WTC11 (cell line): ENCODE results near the gene STRN. TPM values are rescaled to one million over a fixed set of nuclear protein-coding genes. Genes with fewer than 3 reads are reported as not detected.
A peak's percentile ranks its signal among the peaks of the same experiment; 100 is the strongest.

Source experiments
- ATAC-seq: fragments of 200-7000 bp; cut with Tn5 transposase; 2 replicates; pipeline ENCODE4 v1.10.0; 2021; ENCODE audit warnings: mild to moderate bottlenecking, moderate library complexity
- Bru-seq: library from RNA; stranded (reverse); fragments of 400-500 nt; gene quantifications from one replicate; lab custom pipeline; 2021; lab: Mats Ljungman, UMichigan
- CTCF ChIA-PET: fragments of 300-600 bp; sonication (Branson Sonifier 250); formaldehyde crosslinking; loops from one replicate; lab custom pipeline; 2021; ENCODE audit warnings: antibody characterized with exemption; lab: Charles Lee
- POLR2A ChIA-PET: fragments of 350-600 bp; sonication (Branson Sonifier 250); formaldehyde crosslinking; loops from one replicate; lab custom pipeline; 2021; ENCODE audit warnings: antibody characterized with exemption; lab: Charles Lee
- DNase-seq: peaks from one replicate; pipeline ENCODE4 v3.0.0; 2021; ENCODE audit warnings: low spot score
- H3K27ac Mint-ChIP-seq: 2 replicates; pipeline ENCODE4 v1.8.0; 2021; ENCODE audit warnings: mixed read lengths
- H3K27me3 Mint-ChIP-seq: 2 replicates; pipeline ENCODE4 v1.8.0; 2021; ENCODE audit warnings: low read depth, mild to moderate bottlenecking, moderate library complexity, mixed read lengths
- H3K36me3 Mint-ChIP-seq: 2 replicates; pipeline ENCODE4 v1.8.0; 2021; ENCODE audit warnings: mixed read lengths
- H3K4me1 Mint-ChIP-seq: 2 replicates; pipeline ENCODE4 v1.8.0; 2022; ENCODE audit warnings: mixed read lengths
- H3K4me3 Mint-ChIP-seq: 2 replicates; pipeline ENCODE4 v1.8.0; 2021; ENCODE audit warnings: mild to moderate bottlenecking, moderate library complexity, mixed read lengths
- H3K9me3 Mint-ChIP-seq: 2 replicates; pipeline ENCODE4 v1.8.0; 2021; ENCODE audit warnings: mixed read lengths
- CREM ChIP-seq: sonication (generic); formaldehyde crosslinking; IDR thresholded peaks from 2 replicates; pipeline ENCODE4 v1.8.1; 2022; ENCODE audit warnings: mild to moderate bottlenecking, missing genetic modification reagents, moderate library complexity
- E2F4 ChIP-seq: sonication (generic); formaldehyde crosslinking; IDR thresholded peaks from 2 replicates; pipeline ENCODE4 v1.8.1; 2022; ENCODE audit warnings: low read depth, mild to moderate bottlenecking, moderate library complexity, missing genetic modification reagents, borderline replicate concordance
- E2F5 ChIP-seq: sonication (generic); formaldehyde crosslinking; IDR thresholded peaks from 2 replicates; pipeline ENCODE4 v1.8.1; 2022; ENCODE audit warnings: mild to moderate bottlenecking, moderate library complexity, missing genetic modification reagents
- ETV6 ChIP-seq: sonication (generic); formaldehyde crosslinking; IDR thresholded peaks from 2 replicates; pipeline ENCODE4 v1.8.1; 2022; ENCODE audit warnings: mild to moderate bottlenecking, missing genetic modification reagents
- FOXP1 ChIP-seq: sonication (generic); formaldehyde crosslinking; IDR thresholded peaks from 2 replicates; pipeline ENCODE4 v1.8.0; 2022; ENCODE audit warnings: missing genetic modification reagents, mild to moderate bottlenecking, moderate library complexity, borderline replicate concordance
- GABPB1 ChIP-seq: sonication (generic); formaldehyde crosslinking; IDR thresholded peaks from 2 replicates; pipeline ENCODE4 v1.8.1; 2023; ENCODE audit warnings: mild to moderate bottlenecking, missing genetic modification reagents
- HMGXB4 ChIP-seq: sonication (generic); formaldehyde crosslinking; IDR thresholded peaks from 2 replicates; pipeline ENCODE4 v1.8.1; 2023; ENCODE audit warnings: mild to moderate bottlenecking, moderate library complexity, missing genetic modification reagents
- IRF2 ChIP-seq: sonication (generic); formaldehyde crosslinking; IDR thresholded peaks from 2 replicates; pipeline ENCODE4 v1.8.0; 2022; ENCODE audit warnings: low read depth, missing genetic modification reagents, borderline replicate concordance
- JUN ChIP-seq: sonication (generic); formaldehyde crosslinking; IDR thresholded peaks from 2 replicates; pipeline ENCODE4 v1.8.0; 2023; ENCODE audit warnings: mild to moderate bottlenecking, missing genetic modification reagents
- MYBL2 ChIP-seq: sonication (generic); formaldehyde crosslinking; IDR thresholded peaks from 2 replicates; pipeline ENCODE4 v1.8.1; 2023; ENCODE audit warnings: mild to moderate bottlenecking, moderate library complexity, missing genetic modification reagents
- NR3C1 ChIP-seq: sonication (generic); formaldehyde crosslinking; conservative IDR thresholded peaks from 2 replicates; pipeline ENCODE4 v1.8.1; 2023; ENCODE audit warnings: low read depth, mild to moderate bottlenecking, missing genetic modification reagents
- OVOL2 ChIP-seq: fragments of 250-450 bp; sonication (Bioruptor Pico); IDR thresholded peaks from 2 replicates; pipeline ENCODE4 v1.9.0; 2021; ENCODE audit warnings: mild to moderate bottlenecking, borderline replicate concordance
- PRDM15 ChIP-seq: sonication (generic); formaldehyde crosslinking; IDR thresholded peaks from 2 replicates; pipeline ENCODE4 v1.8.0; 2022; ENCODE audit warnings: missing genetic modification reagents
- SMAD4 ChIP-seq: sonication (generic); formaldehyde crosslinking; IDR thresholded peaks from 2 replicates; pipeline ENCODE4 v1.8.0; 2022; ENCODE audit warnings: mild to moderate bottlenecking, missing genetic modification reagents
- SP1 ChIP-seq: sonication (generic); formaldehyde crosslinking; conservative IDR thresholded peaks from 2 replicates; pipeline ENCODE4 v1.8.1; 2022; ENCODE audit warnings: missing genetic modification reagents
- TEAD1 ChIP-seq: sonication (generic); formaldehyde crosslinking; IDR thresholded peaks from 2 replicates; pipeline ENCODE4 v1.8.0; 2022; ENCODE audit warnings: mild to moderate bottlenecking, missing genetic modification reagents
- ZNF219 ChIP-seq: sonication (generic); formaldehyde crosslinking; IDR thresholded peaks from 2 replicates; pipeline ENCODE4 v1.8.0; 2023; ENCODE audit warnings: missing genetic modification reagents, mild to moderate bottlenecking, borderline replicate concordance
- ZNF423 ChIP-seq: fragments of 250-450 bp; sonication (Bioruptor Pico); IDR thresholded peaks from 2 replicates; pipeline ENCODE4 v2.1.2; 2022; ENCODE audit warnings: mild to moderate bottlenecking, moderate library complexity
- long read RNA-seq, 3 experiments: library from RNA in 1 of 3; library from capped mRNA in 1 of 3; library from polyadenylated mRNA in 1 of 3; unstranded in 2 of 3; stranded (forward) in 1 of 3; transcript quantifications; one replicate each; pipeline ENCODE4 v2.0.0, GENCODE V29; 2021
- total RNA-seq: library from RNA; stranded (reverse); gene quantifications from 3 replicates; pipeline ENCODE4 v1.2.3, GENCODE V29; 2021
- TF ChIP-seq, protein P1 (sequence below): sonication (generic); formaldehyde crosslinking; IDR thresholded peaks from 2 replicates; pipeline ENCODE4 v1.8.0; 2022; ENCODE audit warnings: mild to moderate bottlenecking, missing genetic modification reagents
- TF ChIP-seq, protein P2 (sequence below): sonication (generic); formaldehyde crosslinking; IDR thresholded peaks from 2 replicates; pipeline ENCODE4 v1.8.0; 2023; ENCODE audit warnings: missing genetic modification reagents
- TF ChIP-seq, protein P3 (sequence below): sonication (generic); formaldehyde crosslinking; IDR thresholded peaks from 2 replicates; pipeline ENCODE4 v1.8.1; 2023; ENCODE audit warnings: mild to moderate bottlenecking, missing genetic modification reagents
- TF ChIP-seq, protein P4 (sequence below): sonication (generic); formaldehyde crosslinking; IDR thresholded peaks from 2 replicates; pipeline ENCODE4 v1.8.0; 2022; ENCODE audit warnings: mild to moderate bottlenecking, missing genetic modification reagents

The STRN gene
- total RNA-seq, result 31.1 to 34.7 TPM (median 31.3 TPM) in 3 replicates
- percentile 78 among the genes with signal in this experiment for Bru-seq, nascent RNA
- long read RNA-seq, experiment 1, full-length matches to known transcripts, result 41 of 82 reads
- long read RNA-seq, experiment 1, partial matches to known transcripts, result 11 of 82 reads
- long read RNA-seq, experiment 1, other reads (novel, unspliced or antisense), result 30 of 82 reads
- long read RNA-seq, experiment 2, full-length matches to known transcripts, result 2 of 43 reads
- long read RNA-seq, experiment 2, partial matches to known transcripts, result 7 of 43 reads
- long read RNA-seq, experiment 2, other reads (novel, unspliced or antisense), result 34 of 43 reads
- long read RNA-seq, experiment 3, partial matches to known transcripts, result 1 of 1 reads
- long read RNA-seq, experiment 3, other reads (novel, unspliced or antisense), result 0 of 1 reads

DNA sequence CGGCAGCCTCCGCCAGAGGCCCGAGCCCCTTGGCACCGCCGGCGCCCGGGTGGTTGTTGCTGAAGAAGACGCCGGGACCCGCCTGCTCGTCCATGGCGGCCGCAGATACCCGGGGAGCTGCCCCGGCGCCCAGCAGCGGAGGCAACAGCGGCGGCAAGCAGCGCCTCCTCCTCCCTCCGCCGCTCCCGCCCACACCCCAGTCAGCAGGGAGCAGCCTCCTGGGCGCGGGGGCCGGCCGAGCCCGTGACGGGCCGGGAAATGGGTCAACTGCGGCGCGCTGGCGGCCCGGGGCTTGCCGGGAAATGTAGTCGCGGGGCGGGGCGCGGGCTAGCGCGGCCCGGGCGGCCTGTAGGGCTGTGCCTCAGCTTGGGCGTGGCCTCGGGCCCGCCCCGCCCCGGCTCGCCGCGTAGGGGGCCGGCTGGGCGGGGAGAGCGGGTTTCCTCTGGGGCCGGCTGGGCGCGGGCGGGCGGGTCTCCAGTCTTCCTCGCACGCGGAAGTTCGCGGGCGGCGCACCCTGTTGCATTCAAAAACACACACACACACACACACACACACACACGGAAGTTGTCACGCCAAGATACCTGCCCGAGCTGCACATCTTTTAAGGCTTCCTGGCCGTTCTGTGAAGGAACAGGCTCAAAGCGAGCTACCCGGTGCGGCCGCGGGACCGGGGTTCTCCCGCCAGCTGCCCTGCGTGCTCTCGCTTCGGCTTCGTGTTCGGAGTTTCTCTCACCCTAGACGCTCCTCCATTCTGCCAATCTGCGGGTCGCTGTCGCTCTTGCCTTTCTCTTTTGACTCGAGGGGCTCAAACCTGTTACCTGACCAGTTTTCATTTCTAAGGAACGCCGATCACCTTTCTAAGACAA, at the start of gene STRN:
TSS of gene STRN (minus strand) at position 167 of the 866 bp plus-strand sequence. CDS start at position 94, 73 bp downstream.
- peaks cover 58% of the 10 kb centered on the region for H3K4me1 Mint-ChIP-seq
- H3K27ac Mint-ChIP-seq, result peak within 1 kb of the TSS; percentile 95
- ATAC-seq, result peak; percentile 89
- POLR2A ChIA-PET, result interaction anchor here (0.7 kb wide), 1 partner anchor 1785 kb away, joined by 4 read pairs; no protein-coding TSS in a partner anchor
- CTCF ChIA-PET, result interaction anchor here (1.6 kb wide), 1 partner anchor 147 kb away, joined by 5 read pairs; no protein-coding TSS in a partner anchor
- H3K4me3 Mint-ChIP-seq, result peak within 1 kb of the TSS; percentile 95
- DNase-seq, result peak; percentile 96
- no peaks in the 10 kb centered on the region for H3K9me3 Mint-ChIP-seq
- no peaks in the 10 kb centered on the region for H3K36me3 Mint-ChIP-seq
- H3K27me3 Mint-ChIP-seq, result no peaks in the 10 kb centered on the region; the same call in 1 of the 2 replicates
- TF ChIP-seq SP1 (peak; percentile 88), SMAD4 (CRISPR knock-in tag) (no peak), ETV6 (CRISPR knock-in tag) (peak; percentile 30; the same call in 1 of the 2 replicates), JUN (CRISPR knock-in tag) (no peak), ZNF219 (peak; percentile 40; the same call in 1 of the 2 replicates), PRDM15 (CRISPR knock-in tag) (no peak), OVOL2 (peak; percentile 69; the same call in 1 of the 2 replicates), NR3C1 (CRISPR knock-in tag) (0 out of 2 replicates have a peak, but pooled peaks have one; percentile 60), GABPB1 (CRISPR knock-in tag) (0 out of 2 replicates have a peak, but pooled peaks have one; percentile 6), TEAD1 (0 out of 2 replicates have a peak, but pooled peaks have one; percentile 35), HMGXB4 (CRISPR knock-in tag) (peak; percentile 79), IRF2 (CRISPR knock-in tag) (no peak), E2F4 (CRISPR knock-in tag) (0 out of 2 replicates have a peak, but pooled peaks have one; percentile 5), ZNF423 (peak; percentile 82), CREM (CRISPR knock-in tag) (peak; percentile 56), FOXP1 (0 out of 2 replicates have a peak, but pooled peaks have one; percentile 4), MYBL2 (peak; percentile 60; the same call in 1 of the 2 replicates), E2F5 (0 out of 2 replicates have a peak, but pooled peaks have one; percentile 36)
- TF ChIP-seq, protein P1, sequence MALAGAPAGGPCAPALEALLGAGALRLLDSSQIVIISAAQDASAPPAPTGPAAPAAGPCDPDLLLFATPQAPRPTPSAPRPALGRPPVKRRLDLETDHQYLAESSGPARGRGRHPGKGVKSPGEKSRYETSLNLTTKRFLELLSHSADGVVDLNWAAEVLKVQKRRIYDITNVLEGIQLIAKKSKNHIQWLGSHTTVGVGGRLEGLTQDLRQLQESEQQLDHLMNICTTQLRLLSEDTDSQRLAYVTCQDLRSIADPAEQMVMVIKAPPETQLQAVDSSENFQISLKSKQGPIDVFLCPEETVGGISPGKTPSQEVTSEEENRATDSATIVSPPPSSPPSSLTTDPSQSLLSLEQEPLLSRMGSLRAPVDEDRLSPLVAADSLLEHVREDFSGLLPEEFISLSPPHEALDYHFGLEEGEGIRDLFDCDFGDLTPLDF, result no peak
- TF ChIP-seq, protein P2, sequence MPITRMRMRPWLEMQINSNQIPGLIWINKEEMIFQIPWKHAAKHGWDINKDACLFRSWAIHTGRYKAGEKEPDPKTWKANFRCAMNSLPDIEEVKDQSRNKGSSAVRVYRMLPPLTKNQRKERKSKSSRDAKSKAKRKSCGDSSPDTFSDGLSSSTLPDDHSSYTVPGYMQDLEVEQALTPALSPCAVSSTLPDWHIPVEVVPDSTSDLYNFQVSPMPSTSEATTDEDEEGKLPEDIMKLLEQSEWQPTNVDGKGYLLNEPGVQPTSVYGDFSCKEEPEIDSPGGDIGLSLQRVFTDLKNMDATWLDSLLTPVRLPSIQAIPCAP (CRISPR knock-in tag), result peak; percentile 39; the same call in 1 of the 2 replicates
- TF ChIP-seq, protein P3, sequence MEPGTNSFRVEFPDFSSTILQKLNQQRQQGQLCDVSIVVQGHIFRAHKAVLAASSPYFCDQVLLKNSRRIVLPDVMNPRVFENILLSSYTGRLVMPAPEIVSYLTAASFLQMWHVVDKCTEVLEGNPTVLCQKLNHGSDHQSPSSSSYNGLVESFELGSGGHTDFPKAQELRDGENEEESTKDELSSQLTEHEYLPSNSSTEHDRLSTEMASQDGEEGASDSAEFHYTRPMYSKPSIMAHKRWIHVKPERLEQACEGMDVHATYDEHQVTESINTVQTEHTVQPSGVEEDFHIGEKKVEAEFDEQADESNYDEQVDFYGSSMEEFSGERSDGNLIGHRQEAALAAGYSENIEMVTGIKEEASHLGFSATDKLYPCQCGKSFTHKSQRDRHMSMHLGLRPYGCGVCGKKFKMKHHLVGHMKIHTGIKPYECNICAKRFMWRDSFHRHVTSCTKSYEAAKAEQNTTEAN (CRISPR knock-in tag), result 0 out of 2 replicates have a peak, but pooled peaks have one; percentile 19
- TF ChIP-seq, protein P4, sequence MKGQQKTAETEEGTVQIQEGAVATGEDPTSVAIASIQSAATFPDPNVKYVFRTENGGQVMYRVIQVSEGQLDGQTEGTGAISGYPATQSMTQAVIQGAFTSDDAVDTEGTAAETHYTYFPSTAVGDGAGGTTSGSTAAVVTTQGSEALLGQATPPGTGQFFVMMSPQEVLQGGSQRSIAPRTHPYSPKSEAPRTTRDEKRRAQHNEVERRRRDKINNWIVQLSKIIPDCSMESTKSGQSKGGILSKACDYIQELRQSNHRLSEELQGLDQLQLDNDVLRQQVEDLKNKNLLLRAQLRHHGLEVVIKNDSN (CRISPR knock-in tag), result 0 out of 2 replicates have a peak, but pooled peaks have one; percentile 20
